ENCODE results near the gene PADI6. TPM values are rescaled to one million over a fixed set of nuclear protein-coding genes. Genes with fewer than 3 reads are reported as not detected.

The PADI6 gene
- total RNA-seq, 1 experiment from 2014 or later = not detected

GRCh38 chr1:17404034-17404684, 32.2 kb downstream of the PADI6 start:
- H3K4me1 ChIP-seq (ENCODE audit: control insufficient read depth in 1 of 2, insufficient read depth in 2 of 2, low read length in 2 of 2) = no peaks in the 10 kb centered on the region
- H2AFZ ChIP-seq (ENCODE audit: low read depth, low read length, poor library complexity, severe bottlenecking) = no peak overlapping the region
- POLR2A ChIA-PET = no interaction called here
- H3K4me2 ChIP-seq (ENCODE audit: low read length) = no peak overlapping the region
- no TSS peak for BruUV-seq (replicated peaks)
- CTCF ChIA-PET = interaction anchor here (0.8 to 2.7 kb wide), 3 partner anchors 165 to 344 kb away, joined by 3 to 8 read pairs (median 3); no protein-coding TSS in a partner anchor
- H3K79me2 ChIP-seq (ENCODE audit: insufficient read depth, low read length) = no peaks in the 10 kb centered on the region
- H3K27me3 ChIP-seq (ENCODE audit: insufficient read depth, low read length) = no peaks in the 10 kb centered on the region
- H3K9ac ChIP-seq (ENCODE audit: low read length) = no peak overlapping the region
- ATAC-seq (no peak), DNase-seq (ENCODE audit: low read depth, low spot score) (no peak)
- peaks cover 8 to 9% of the 10 kb centered on the region in 2 experiments; a peak in 3 of 4 replicates for H3K36me3 ChIP-seq (ENCODE audit: control insufficient read depth in 1 of 2, insufficient read depth in 2 of 2, low read length in 2 of 2)
- no peaks in the 10 kb centered on the region for H4K20me1 ChIP-seq (ENCODE audit: insufficient read depth)
- no peak overlapping the region for H3K4me3 ChIP-seq (replicated peaks in 1 of 2; ENCODE audit: low read depth in 1 of 2, low read length in 2 of 2)
- H3K27ac ChIP-seq (ENCODE audit: low read depth, low read length) = no peak overlapping the region
- RAD21 ChIA-PET (ENCODE audit: low non-redundant PET in 1 of 2, low total read pairs in 2 of 2, uncharacterized antibody in 2 of 2, unreplicated experiment in 2 of 2) = no interaction called here
- H3K9me3 ChIP-seq (ENCODE audit: control insufficient read depth in 1 of 2, insufficient read depth in 1 of 2, low read depth in 1 of 2, low read length in 2 of 2) = no peaks in the 10 kb centered on the region
- H3K9me2 ChIP-seq (ENCODE audit: insufficient read depth) = no peaks in the 10 kb centered on the region
- intact Hi-C loops (cut with micrococcal nuclease) = no loop called here
- no peak for TF ChIP-seq ZFX (IDR thresholded peaks at IDR 0.05)
- no peak for TF ChIP-seq POLR2A (IDR thresholded peaks at IDR 0.05; ENCODE audit: borderline replicate concordance, extremely low read depth, insufficient read depth, insufficient read length)
- no peak for TF ChIP-seq JUND (IDR thresholded peaks at IDR 0.05)
- no peak for TF ChIP-seq ZBTB33 (IDR thresholded peaks at IDR 0.05; ENCODE audit: extremely low read depth, insufficient replicate concordance, low read length)
- TF ChIP-seq RAD21 (IDR thresholded peaks at IDR 0.05; ENCODE audit: low read depth) = no peak
- no peak for TF ChIP-seq POLR2AphosphoS5 (IDR thresholded peaks at IDR 0.05; ENCODE audit: low read depth, low read length)
- TF ChIP-seq SRF (IDR thresholded peaks at IDR 0.05; ENCODE audit: low read depth) = no peak
- TF ChIP-seq FOSL1 (IDR thresholded peaks at IDR 0.05; ENCODE audit: low read depth) = no peak

- no peak overlapping the region for H2AFZ ChIP-seq (ENCODE audit: low read depth, low read length, poor library complexity, severe bottlenecking)
- BruUV-seq (replicated peaks) = no TSS peak
- H3K4me1 ChIP-seq (ENCODE audit: control insufficient read depth in 1 of 2, insufficient read depth in 2 of 2, low read length in 2 of 2) = no peaks in the 10 kb centered on the region
- no peak overlapping the region for H3K4me3 ChIP-seq (replicated peaks in 1 of 2; ENCODE audit: low read depth in 1 of 2, low read length in 2 of 2)
- no peak overlapping the region for H3K9ac ChIP-seq (ENCODE audit: low read length)
- DNase-seq (ENCODE audit: low read depth, low spot score) (no peak), ATAC-seq (no peak)
- peaks cover 13 to 16% of the 10 kb centered on the region in 2 experiments; a peak in 3 of 4 replicates for H3K36me3 ChIP-seq (ENCODE audit: control insufficient read depth in 1 of 2, insufficient read depth in 2 of 2, low read length in 2 of 2)
- no peaks in the 10 kb centered on the region for H3K27me3 ChIP-seq (ENCODE audit: insufficient read depth, low read length)
- H4K20me1 ChIP-seq (ENCODE audit: insufficient read depth) = no peaks in the 10 kb centered on the region
- no peaks in the 10 kb centered on the region for H3K79me2 ChIP-seq (ENCODE audit: insufficient read depth, low read length)
- POLR2A ChIA-PET = no interaction called here
- intact Hi-C loops (cut with micrococcal nuclease) = no loop called here
- no peak overlapping the region for H3K27ac ChIP-seq (ENCODE audit: low read depth, low read length)
- CTCF ChIA-PET = interaction anchor here (1.4 to 2.7 kb wide), 2 partner anchors 342 to 345 kb away, joined by 3 to 8 read pairs; no protein-coding TSS in a partner anchor
- no peaks in the 10 kb centered on the region for H3K9me2 ChIP-seq (ENCODE audit: insufficient read depth)
- no peak overlapping the region for H3K4me2 ChIP-seq (ENCODE audit: low read length)
- RAD21 ChIA-PET (ENCODE audit: low non-redundant PET in 1 of 2, low total read pairs in 2 of 2, uncharacterized antibody in 2 of 2, unreplicated experiment in 2 of 2) = no interaction called here
- no peaks in the 10 kb centered on the region for H3K9me3 ChIP-seq (ENCODE audit: control insufficient read depth in 1 of 2, insufficient read depth in 1 of 2, low read depth in 1 of 2, low read length in 2 of 2)
- TF ChIP-seq CBX3 (IDR thresholded peaks at IDR 0.05; ENCODE audit: low read depth) (no peak), CEBPB (IDR thresholded peaks at IDR 0.05; ENCODE audit: low read depth) (no peak), SIN3A (IDR thresholded peaks at IDR 0.05; ENCODE audit: low read depth) (no peak), RAD21 (IDR thresholded peaks at IDR 0.05; ENCODE audit: low read depth) (no peak), YY1 (IDR thresholded peaks at IDR 0.05; ENCODE audit: extremely low read depth, insufficient replicate concordance, low read depth, low read length) (no peak), JUND (IDR thresholded peaks at IDR 0.05) (no peak), EGR1 (IDR thresholded peaks at IDR 0.05; ENCODE audit: low read depth) (no peak), SP1 (IDR thresholded peaks at IDR 0.05; ENCODE audit: low read depth) (no peak), CTCF (IDR thresholded peaks at IDR 0.05 in 2 of 3, conservative IDR thresholded peaks at IDR 0.05 in 1 of 3; ENCODE audit: borderline replicate concordance in 1 of 3, insufficient read depth in 1 of 3, low read depth in 2 of 3, low read length in 2 of 3) (no peak), EZH2 (IDR thresholded peaks at IDR 0.05) (no peak), POLR2AphosphoS5 (IDR thresholded peaks at IDR 0.05; ENCODE audit: low read depth, low read length) (no peak), MAX (IDR thresholded peaks at IDR 0.05) (no peak), ZNF274 (IDR thresholded peaks at IDR 0.05; ENCODE audit: low read depth, low read length) (no peak), FOSL1 (IDR thresholded peaks at IDR 0.05; ENCODE audit: low read depth) (no peak), SRF (IDR thresholded peaks at IDR 0.05; ENCODE audit: low read depth) (no peak)
These were observed 32.8 kb downstream of the PADI6 start for GRCh38 chr1:17404820-17405219.

Measured in HCT116 (cell line).